GM12872 (cell line): ENCODE data around the gene VPS54.

ENCODE experiments used
- TF ChIP-seq, protein P1 (sequence below): IDR thresholded peaks from 3 replicates; pipeline ENCODE4 v1.5.1; 2011; ENCODE audit warnings: low read depth, mild to moderate bottlenecking, low read length, moderate library complexity; ENCODE audit not compliant: insufficient read depth

The VPS54 gene

DNA sequence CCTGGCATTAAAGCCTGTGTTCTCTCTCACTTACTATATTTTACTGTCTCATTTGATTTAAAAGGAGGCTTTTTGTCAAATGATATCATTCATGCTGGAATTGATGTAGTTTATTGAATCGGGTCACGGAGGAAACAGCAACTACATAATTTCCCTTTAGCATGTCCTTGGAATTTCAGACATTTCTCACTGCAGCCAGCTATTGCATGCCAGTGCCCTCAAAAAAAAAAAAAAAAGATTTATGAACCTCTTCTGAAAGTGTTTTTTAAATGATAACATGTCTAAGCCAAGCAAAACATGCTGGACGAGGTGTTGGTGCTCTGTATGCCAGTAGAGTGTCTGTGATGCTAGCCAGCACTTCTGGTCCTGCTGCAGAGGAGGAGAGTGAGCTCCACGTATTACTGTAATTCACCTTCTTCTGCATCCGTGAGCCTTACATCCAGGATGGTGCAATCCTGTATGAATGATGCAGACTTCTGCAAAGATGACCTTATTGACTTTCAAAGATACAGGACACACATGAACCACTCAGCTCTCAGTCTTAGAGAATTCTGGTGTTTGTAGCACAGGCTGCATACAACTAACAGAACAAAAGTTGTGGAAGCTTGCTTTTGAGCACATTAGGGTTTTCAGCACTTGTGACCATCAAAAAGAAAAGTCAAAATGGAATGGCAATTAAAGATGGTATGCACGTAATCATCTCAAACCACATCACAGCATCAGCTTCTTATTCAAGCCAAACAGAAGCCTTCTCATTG lies 146.5 kb downstream of the VPS54 start:
- TF ChIP-seq, protein P1, sequence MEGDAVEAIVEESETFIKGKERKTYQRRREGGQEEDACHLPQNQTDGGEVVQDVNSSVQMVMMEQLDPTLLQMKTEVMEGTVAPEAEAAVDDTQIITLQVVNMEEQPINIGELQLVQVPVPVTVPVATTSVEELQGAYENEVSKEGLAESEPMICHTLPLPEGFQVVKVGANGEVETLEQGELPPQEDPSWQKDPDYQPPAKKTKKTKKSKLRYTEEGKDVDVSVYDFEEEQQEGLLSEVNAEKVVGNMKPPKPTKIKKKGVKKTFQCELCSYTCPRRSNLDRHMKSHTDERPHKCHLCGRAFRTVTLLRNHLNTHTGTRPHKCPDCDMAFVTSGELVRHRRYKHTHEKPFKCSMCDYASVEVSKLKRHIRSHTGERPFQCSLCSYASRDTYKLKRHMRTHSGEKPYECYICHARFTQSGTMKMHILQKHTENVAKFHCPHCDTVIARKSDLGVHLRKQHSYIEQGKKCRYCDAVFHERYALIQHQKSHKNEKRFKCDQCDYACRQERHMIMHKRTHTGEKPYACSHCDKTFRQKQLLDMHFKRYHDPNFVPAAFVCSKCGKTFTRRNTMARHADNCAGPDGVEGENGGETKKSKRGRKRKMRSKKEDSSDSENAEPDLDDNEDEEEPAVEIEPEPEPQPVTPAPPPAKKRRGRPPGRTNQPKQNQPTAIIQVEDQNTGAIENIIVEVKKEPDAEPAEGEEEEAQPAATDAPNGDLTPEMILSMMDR: no peak

DNA sequence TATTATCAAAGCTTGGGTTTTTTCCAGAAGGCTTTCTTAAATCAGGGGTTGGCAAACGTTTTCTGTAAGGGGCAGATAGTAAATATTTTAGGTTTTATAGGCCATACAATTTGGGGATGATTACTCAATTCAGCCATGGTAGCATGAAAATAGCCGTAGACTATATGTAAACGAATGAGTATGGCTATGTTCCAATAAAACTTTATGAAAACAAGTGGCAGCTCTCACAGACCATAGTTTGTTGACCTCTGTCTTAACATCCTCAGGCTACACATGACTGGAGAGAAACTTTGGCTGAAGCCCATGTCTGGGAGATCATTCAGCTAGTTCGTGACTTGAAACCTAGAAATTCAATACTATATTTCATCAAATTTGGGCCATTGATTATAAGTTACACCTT lies 147.4 kb downstream of the VPS54 start:
- TF ChIP-seq, protein P1: no peak

DNA sequence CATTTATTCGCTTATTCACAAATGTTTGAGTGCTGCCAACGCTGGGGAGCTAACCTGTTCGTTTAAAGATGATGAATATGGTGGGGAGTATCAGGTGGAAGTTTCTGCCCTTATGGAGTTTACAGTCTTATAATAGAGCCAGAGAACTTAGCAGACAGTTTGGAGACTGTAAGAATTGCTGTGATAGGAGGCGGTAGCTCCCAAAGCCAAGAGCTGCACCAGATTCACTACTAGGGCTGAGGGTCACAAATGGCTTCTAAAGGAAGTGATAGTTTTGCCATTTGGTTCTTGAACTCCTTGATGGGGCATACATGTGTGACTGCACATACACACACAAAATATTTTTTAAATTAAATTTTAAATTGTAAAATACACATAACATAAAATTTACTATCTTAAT lies 148.5 kb downstream of the VPS54 start:
- TF ChIP-seq, protein P1: no peak

GRCh38 chr2:63866009-63866709 lies 153.1 kb downstream of the VPS54 start:
- TF ChIP-seq, protein P1: no peak

GRCh38 chr2:63865159-63865799 lies 153.9 kb downstream of the VPS54 start:
- TF ChIP-seq, protein P1: no peak

- TF ChIP-seq, protein P1: no peak
These were observed 155.5 kb downstream of the VPS54 start for GRCh38 chr2:63863707-63864106.

DNA sequence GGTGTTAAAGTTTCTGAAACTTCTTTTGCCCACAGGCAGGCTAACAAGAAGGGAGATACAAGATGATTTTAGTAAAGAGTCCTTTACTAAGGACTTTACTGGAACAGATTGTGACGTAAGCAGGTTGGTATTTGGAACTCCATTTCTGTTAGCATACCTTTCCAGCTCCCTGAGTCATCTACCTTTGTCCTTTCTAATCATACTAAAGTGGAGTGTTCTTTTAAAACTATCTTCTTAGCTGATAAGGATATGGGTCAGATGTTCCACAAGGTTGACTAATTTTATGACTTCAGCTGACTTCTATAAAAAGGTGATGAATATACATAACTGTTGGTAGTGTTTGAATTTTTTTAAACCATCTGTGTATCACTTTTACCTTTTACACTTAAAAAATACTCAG lies 156.4 kb downstream of the VPS54 start:
- TF ChIP-seq, protein P1: no peak
